Astrocyte (in vitro differentiated cells and primary cell): Measurements from ENCODE around the gene FHIT.

ENCODE experiments used
- EZH2 ChIP-seq: IDR thresholded peaks from 2 replicates; pipeline ENCODE4 v1.6.1; 2012; ENCODE audit warnings: mild to moderate bottlenecking, low read length, inconsistent platforms; ENCODE audit not compliant: insufficient read depth
- TF ChIP-seq, protein P1 (sequence below): IDR thresholded peaks from 2 replicates; pipeline ENCODE4 v1.5.1; 2011; ENCODE audit warnings: low read depth, mild to moderate bottlenecking, inconsistent platforms, low read length, moderate library complexity; ENCODE audit not compliant: insufficient read depth

DNA sequence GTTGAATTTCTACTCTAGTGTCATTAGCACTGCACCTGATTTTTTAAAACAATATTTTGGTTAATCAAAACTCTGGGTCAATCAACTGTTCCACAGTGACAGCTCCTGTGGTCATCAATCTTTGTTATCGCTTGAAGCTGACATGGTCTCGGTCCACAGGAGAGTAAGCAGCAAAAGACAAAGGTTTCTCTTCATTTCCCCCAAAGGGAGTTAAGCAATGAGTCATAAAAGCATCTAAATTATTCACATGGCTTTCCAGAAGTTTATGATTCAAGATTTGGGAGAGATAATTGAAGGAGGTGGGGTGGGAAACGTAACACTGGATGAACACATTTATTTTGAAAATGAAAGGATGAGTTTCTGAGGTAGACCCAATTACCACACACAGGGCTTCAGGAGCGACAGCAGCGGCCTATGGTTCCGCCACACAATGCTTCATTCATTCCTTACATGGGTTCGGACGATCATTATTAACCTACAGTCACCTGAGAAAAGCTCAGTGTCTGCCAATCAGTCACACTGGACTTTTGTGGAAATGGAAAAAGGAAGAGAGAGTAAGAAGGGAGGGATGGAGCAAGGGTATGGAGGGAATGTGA is 505.1 kb downstream of the FHIT start:
- TF ChIP-seq, protein P1, sequence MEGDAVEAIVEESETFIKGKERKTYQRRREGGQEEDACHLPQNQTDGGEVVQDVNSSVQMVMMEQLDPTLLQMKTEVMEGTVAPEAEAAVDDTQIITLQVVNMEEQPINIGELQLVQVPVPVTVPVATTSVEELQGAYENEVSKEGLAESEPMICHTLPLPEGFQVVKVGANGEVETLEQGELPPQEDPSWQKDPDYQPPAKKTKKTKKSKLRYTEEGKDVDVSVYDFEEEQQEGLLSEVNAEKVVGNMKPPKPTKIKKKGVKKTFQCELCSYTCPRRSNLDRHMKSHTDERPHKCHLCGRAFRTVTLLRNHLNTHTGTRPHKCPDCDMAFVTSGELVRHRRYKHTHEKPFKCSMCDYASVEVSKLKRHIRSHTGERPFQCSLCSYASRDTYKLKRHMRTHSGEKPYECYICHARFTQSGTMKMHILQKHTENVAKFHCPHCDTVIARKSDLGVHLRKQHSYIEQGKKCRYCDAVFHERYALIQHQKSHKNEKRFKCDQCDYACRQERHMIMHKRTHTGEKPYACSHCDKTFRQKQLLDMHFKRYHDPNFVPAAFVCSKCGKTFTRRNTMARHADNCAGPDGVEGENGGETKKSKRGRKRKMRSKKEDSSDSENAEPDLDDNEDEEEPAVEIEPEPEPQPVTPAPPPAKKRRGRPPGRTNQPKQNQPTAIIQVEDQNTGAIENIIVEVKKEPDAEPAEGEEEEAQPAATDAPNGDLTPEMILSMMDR, result no peak
- no peak for TF ChIP-seq EZH2
